Endothelial cell of umbilical vein (primary cell): ENCODE data around the gene BLVRA. TPM values are rescaled to one million over a fixed set of nuclear protein-coding genes. Genes with fewer than 3 reads are reported as not detected.

Source experiments
- BruUV-seq: library from RNA; stranded (reverse); fragments of 400-500 nt; replicated peaks from 2 replicates; lab custom pipeline; 2021; lab: Mats Ljungman, UMichigan
- CTCF ChIA-PET: fragments of 300-600, 350-600 bp; sonication (Branson Sonifier 250); formaldehyde crosslinking; loops from one replicate; lab custom pipeline; 2021; ENCODE audit warnings: antibody characterized with exemption, inconsistent platforms; lab: Charles Lee
- POLR2A ChIA-PET: fragments of 300-600, 350-600 bp; sonication (Branson Sonifier 250); formaldehyde crosslinking; loops from one replicate; lab custom pipeline; 2021; ENCODE audit warnings: antibody characterized with exemption, inconsistent platforms; lab: Charles Lee
- DNase-seq: peaks from one replicate; pipeline ENCODE4 v3.0.0-alpha.2; 2011; ENCODE audit warnings: low read depth, low spot score
- FAIRE-seq: peaks from 2 replicates; lab custom pipeline; 2011; peaks lifted over from hg19 to GRCh38; lab: Jason Lieb, UNC
- H2AFZ ChIP-seq: 2 replicates; pipeline ENCODE4 v1.6.0; 2012; ENCODE audit warnings: low read depth, low read length, control low read depth, inconsistent platforms
- H3K27ac ChIP-seq: 2 replicates; pipeline ENCODE4 v1.5.1; 2011; ENCODE audit warnings: low read depth, mild to moderate bottlenecking, control low read depth, low read length, moderate library complexity; ENCODE audit not compliant: insufficient read depth
- H3K27me3 ChIP-seq, 2 experiments: 2 replicates each; pipeline versions ENCODE4 v1.6.0 to v1.6.1; 2011; ENCODE audit warnings: low read length in 2 of 2, mixed read lengths in 1 of 2; ENCODE audit not compliant: control insufficient read depth in 2 of 2, insufficient read depth in 2 of 2
- H3K36me3 ChIP-seq, 2 experiments: 2 replicates in 1 of 2; 3 replicates in 1 of 2; pipeline ENCODE4 v1.5.1; 2011; ENCODE audit warnings: low read length in 2 of 2, mild to moderate bottlenecking in 1 of 2, moderate library complexity in 1 of 2; ENCODE audit not compliant: control insufficient read depth in 2 of 2, insufficient read depth in 2 of 2; ENCODE audit errors: extremely low read depth in 1 of 2
- H3K4me1 ChIP-seq: 3 replicates; pipeline ENCODE4 v1.5.1; 2011; ENCODE audit warnings: mild to moderate bottlenecking, low read length; ENCODE audit not compliant: control insufficient read depth, insufficient read depth; ENCODE audit errors: extremely low read depth
- H3K4me2 ChIP-seq: 2 replicates; pipeline ENCODE4 v1.6.1; 2011; ENCODE audit warnings: low read length, control low read depth, mixed read lengths; ENCODE audit not compliant: insufficient read depth
- H3K4me3 ChIP-seq, 3 experiments: fragments of 200-600 bp in 1 of 3; sonication (generic), shearing (Covaris generic) in 1 of 3; replicated peaks in 1 of 3; 2 replicates each; pipeline ENCODE4 v1.5.1; 2011 to 2016; ENCODE audit warnings: control low read depth in 3 of 3, low read length in 3 of 3, mild to moderate bottlenecking in 2 of 3, inconsistent platforms in 1 of 3, low read depth in 1 of 3, moderate library complexity in 1 of 3; ENCODE audit not compliant: insufficient read depth in 1 of 3
- H3K79me2 ChIP-seq: 2 replicates; pipeline ENCODE4 v1.6.0; 2012; ENCODE audit warnings: low read length, inconsistent platforms; ENCODE audit not compliant: control insufficient read depth, insufficient read depth
- H3K9ac ChIP-seq: replicated peaks from 2 replicates; pipeline ENCODE3; 2011; ENCODE audit warnings: low read length, control low read depth; ENCODE audit not compliant: insufficient read depth; ENCODE audit errors: extremely low read depth
- H3K9me1 ChIP-seq: replicated peaks from 3 replicates; pipeline ENCODE4 v1.6.0; 2011; ENCODE audit warnings: mild to moderate bottlenecking, low read length; ENCODE audit not compliant: control insufficient read depth, insufficient read depth; ENCODE audit errors: extremely low read depth
- H3K9me3 ChIP-seq: replicated peaks from 2 replicates; pipeline ENCODE4 v1.5.1; 2012; ENCODE audit warnings: low read length, inconsistent platforms; ENCODE audit not compliant: control insufficient read depth, insufficient read depth
- H4K20me1 ChIP-seq: replicated peaks from 2 replicates; pipeline ENCODE3; 2011; ENCODE audit warnings: mild to moderate bottlenecking, low read length; ENCODE audit not compliant: control insufficient read depth, insufficient read depth; ENCODE audit errors: extremely low read depth
- CTCF ChIP-seq, 2 donors: IDR thresholded peaks; 1 replicate in 1 of 2; 2 replicates in 1 of 2; pipeline ENCODE4 v1.5.1; 2011; ENCODE audit warnings: low read length in 2 of 2, mild to moderate bottlenecking in 2 of 2, moderate library complexity in 2 of 2, control low read depth in 1 of 2, inconsistent platforms in 1 of 2, low read depth in 1 of 2; ENCODE audit not compliant: insufficient read depth in 1 of 2; ENCODE audit errors: extremely low read depth in 1 of 2
- EZH2 ChIP-seq: IDR thresholded peaks from 2 replicates; pipeline ENCODE4 v1.6.1; 2012; ENCODE audit warnings: borderline replicate concordance, low read depth, mild to moderate bottlenecking, moderate library complexity, low read length, inconsistent platforms; ENCODE audit not compliant: severe bottlenecking
- FOS ChIP-seq: IDR thresholded peaks from 2 replicates; pipeline ENCODE4 v1.6.1; 2011; ENCODE audit warnings: mild to moderate bottlenecking, low read length, moderate library complexity, borderline replicate concordance; ENCODE audit not compliant: insufficient read depth
- GATA2 ChIP-seq: IDR thresholded peaks from 2 replicates; pipeline ENCODE4 v1.7.0; 2011; ENCODE audit warnings: low read depth, mild to moderate bottlenecking, moderate library complexity, mixed read lengths, low read length; ENCODE audit not compliant: insufficient read length, insufficient read depth
- JUN ChIP-seq: IDR thresholded peaks from 2 replicates; pipeline ENCODE4 v1.6.1; 2011; ENCODE audit warnings: borderline replicate concordance, low read depth; ENCODE audit not compliant: insufficient read length, insufficient read depth
- MAX ChIP-seq: IDR thresholded peaks from 2 replicates; pipeline ENCODE4 v1.6.1; 2011; ENCODE audit not compliant: insufficient read depth, insufficient read length
- MYC ChIP-seq: IDR thresholded peaks from one replicate; pipeline ENCODE4 v1.6.1; 2011; ENCODE audit warnings: mild to moderate bottlenecking, low read depth, low read length
- POLR2A ChIP-seq: IDR thresholded peaks from 2 replicates; pipeline ENCODE4 v1.6.1; 2012; ENCODE audit warnings: low read depth, mild to moderate bottlenecking, control low read depth, low read length
- POLR2AphosphoS5 ChIP-seq: IDR thresholded peaks from 2 replicates; pipeline ENCODE4 v1.6.1; 2012; ENCODE audit warnings: low read depth, mild to moderate bottlenecking, control low read depth, low read length, moderate library complexity; ENCODE audit not compliant: insufficient read depth
- dilution Hi-C: fragments of 300-500 bp; cut with MboI; formaldehyde crosslinking; loops from one replicate; pipeline ENCODE4 v1.15.0; 2019; ENCODE audit warnings: low sequenced_read_pairs; ENCODE audit not compliant: extremely low pct_ligation_motif_present
- intact Hi-C: fragments of 100-400 bp; cut with micrococcal nuclease; formaldehyde crosslinking; loops from one replicate; pipeline ENCODE4 v1.10.0; 2022
- polyA plus RNA-seq, 4 experiments: library from polyadenylated mRNA; depleted of rRNA in 3 of 4; stranded (reverse) in 3 of 4; unstranded in 1 of 4; fragments of >200 nt; gene quantifications; 2 replicates each; pipeline versions ENCODE4 v1.2.1 to v1.2.3, GENCODE V29; 2011 to 2012; ENCODE audit warnings: missing spikeins in 1 of 4
- total RNA-seq: library from RNA; stranded (reverse); gene quantifications from 2 replicates; pipeline ENCODE4 v1.2.3, GENCODE V29; 2021

Gene BLVRA
- total and polyA plus RNA-seq, 2 donors (not counting 3 experiments of a cell fraction or from before 2014, with no cell fraction given): 24.0 to 34.5 TPM

DNA sequence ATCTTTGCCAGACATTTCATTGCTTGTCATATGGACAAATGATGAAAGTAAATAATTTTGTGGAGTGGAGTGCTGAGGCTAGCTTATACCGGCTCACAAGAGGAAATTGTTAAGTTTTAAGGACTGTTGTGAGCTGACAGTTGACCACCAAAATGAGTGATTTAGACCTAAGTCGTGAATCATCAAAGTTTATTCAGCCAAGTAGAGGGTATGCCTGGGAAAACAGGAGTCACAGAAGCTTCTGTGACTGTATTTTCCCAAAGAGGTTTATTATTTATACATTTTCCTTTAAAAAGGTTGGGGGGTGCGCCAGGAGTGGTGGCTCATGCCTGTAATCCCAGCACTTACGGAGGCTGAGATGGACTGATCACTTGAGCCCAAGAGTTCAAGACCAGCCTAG, 89.0 kb downstream of the BLVRA start:
- dilution Hi-C loops (no loop called here), intact Hi-C loops (no loop called here)
- Histone ChIP-seq H3K4me3 (no peak overlapping the region), H2AFZ (no peak overlapping the region), H3K27me3 (peaks cover 5 to 6% of the 10 kb centered on the region in 2 experiments), H3K9me3 (no peaks in the 10 kb centered on the region), H3K9me1 (no peaks in the 10 kb centered on the region), H3K9ac (no peak overlapping the region), H3K79me2 (no peaks in the 10 kb centered on the region), H3K4me2 (no peak overlapping the region), H3K4me1 (no peaks in the 10 kb centered on the region), H3K36me3 (no peaks in the 10 kb centered on the region), H3K27ac (no peak overlapping the region), H4K20me1 (no peaks in the 10 kb centered on the region)
- no peak for TF ChIP-seq JUN
- no peak for TF ChIP-seq MYC
- no peak for TF ChIP-seq EZH2
- no peak for TF ChIP-seq POLR2AphosphoS5
- no peak for TF ChIP-seq MAX
- no peak for TF ChIP-seq POLR2A
- no peak for TF ChIP-seq CTCF (IDR thresholded peaks at IDR 0.05; ENCODE audit: extremely low read depth in 1 of 2, insufficient read depth in 1 of 2, low read depth in 1 of 2, low read length in 2 of 2)
- no peak for TF ChIP-seq FOS
- no peak for TF ChIP-seq GATA2
- CTCF ChIA-PET: interaction anchor here (0.6 to 1.5 kb wide), 3 partner anchors 9 to 265 kb away, joined by 5 read pairs; partner anchors contain the start of gene STK17A
- BruUV-seq: no TSS peak
- POLR2A ChIA-PET: interaction anchor here (0.9 kb wide), 1 partner anchor 265 kb away, joined by 3 read pairs; the partner anchor contains the start of gene STK17A
- DNase-seq (no peak), FAIRE-seq (no peak)
